ENCODE results near the gene PTPN3.

PTPN3 gene

GRCh38 chr9:109504689-109505088 is 6.6 kb upstream of the PTPN3 start:
- no peak for FAIRE-seq

GRCh38 chr9:109500421-109500974 is 2.4 kb upstream of the PTPN3 start:
- peak; percentile 88 for FAIRE-seq

- FAIRE-seq, result no peak
These were observed 1.7 kb upstream of the PTPN3 start for GRCh38 chr9:109499631-109500410.

GRCh38 chr9:109499093-109499630 is 1.1 kb upstream of the PTPN3 start:
- no peak for FAIRE-seq

GRCh38 chr9:109497226-109498153 is 617 bp downstream of the PTPN3 start:
- no peak for FAIRE-seq

- FAIRE-seq, result no peak
These were observed 1.3 kb downstream of the PTPN3 start for GRCh38 chr9:109496841-109497225.

GRCh38 chr9:109496218-109496617 is 1.9 kb downstream of the PTPN3 start:
- no peak for FAIRE-seq

- FAIRE-seq, result no peak
These were observed 4.5 kb downstream of the PTPN3 start for GRCh38 chr9:109493648-109494047.

- FAIRE-seq, result no peak
These were observed 6.5 kb downstream of the PTPN3 start for GRCh38 chr9:109491590-109491989.

GRCh38 chr9:109488791-109489492 is 9.2 kb downstream of the PTPN3 start:
- no peak for FAIRE-seq

- peak; percentile 24 for FAIRE-seq
These were observed 9.8 kb downstream of the PTPN3 start for GRCh38 chr9:109488351-109488750.

- FAIRE-seq, result no peak
These were observed 10.9 kb downstream of the PTPN3 start for GRCh38 chr9:109487247-109487646.

- FAIRE-seq, result no peak
These were observed 14.2 kb downstream of the PTPN3 start for GRCh38 chr9:109483744-109484429.

- FAIRE-seq, result peak; percentile 55
These were observed 15.7 kb downstream of the PTPN3 start for GRCh38 chr9:109482391-109482916.

- FAIRE-seq, result peak; percentile 17
These were observed 16.3 kb downstream of the PTPN3 start for GRCh38 chr9:109481856-109482255.

- no peak for FAIRE-seq
These were observed 18.3 kb downstream of the PTPN3 start for GRCh38 chr9:109479822-109480221.

GRCh38 chr9:109478665-109479380 is 19.3 kb downstream of the PTPN3 start:
- FAIRE-seq, result no peak

GRCh38 chr9:109478051-109478563 is 20.0 kb downstream of the PTPN3 start:
- FAIRE-seq, result no peak

- peak; percentile 97 for FAIRE-seq
These were observed 20.7 kb downstream of the PTPN3 start for GRCh38 chr9:109477258-109478050.

Data from islet of Langerhans (tissue), 1 donor.